Natural killer cell treated with Interleukin-12 subunit alpha and Interleukin-12 subunit beta and Interleukin-15 and Interleukin-18, amount 100 ng/mL, for 72 hours (primary cell): Measurements from ENCODE around the gene F8A3. TPM values are rescaled to one million over a fixed set of nuclear protein-coding genes. Genes with fewer than 3 reads are reported as not detected.
"Not testable (repeated sequence)": the region's sequence is repeated elsewhere in the genome, so short reads cannot be mapped to it uniquely, and the experiment has no call there.

ENCODE experiments used
- ATAC-seq, 2 donors: fragments of 150-1000 bp; cut with Tn5 transposase in 1 of 2; sonication (Bioruptor Pico), chemical (Tn5 transposase) in 1 of 2; 2 replicates each; pipeline ENCODE4 v1.10.0; 2021
- DNase-seq: peaks from one replicate; pipeline ENCODE4 v3.0.0; 2022; ENCODE audit warnings: low spot score
- H3K27ac Mint-ChIP-seq, 2 donors: 1 replicate in 1 of 2; 2 replicates in 1 of 2; pipeline ENCODE4 v1.8.0; 2022; ENCODE audit warnings: mixed read lengths in 2 of 2, mild to moderate bottlenecking in 1 of 2, moderate library complexity in 1 of 2
- H3K27me3 Mint-ChIP-seq, 2 donors: 1 replicate in 1 of 2; 2 replicates in 1 of 2; pipeline ENCODE4 v1.8.0; 2022; ENCODE audit warnings: mixed read lengths in 2 of 2
- H3K36me3 Mint-ChIP-seq: one replicate; pipeline ENCODE4 v1.8.0; 2022; ENCODE audit warnings: mixed read lengths
- H3K4me1 Mint-ChIP-seq, 2 donors: 1 replicate in 1 of 2; 2 replicates in 1 of 2; pipeline ENCODE4 v1.8.0; 2022; ENCODE audit warnings: low read depth in 2 of 2, mixed read lengths in 2 of 2, mild to moderate bottlenecking in 1 of 2
- H3K4me3 Mint-ChIP-seq: one replicate; pipeline ENCODE4 v1.8.0; 2022; ENCODE audit warnings: mixed read lengths
- H3K9me3 Mint-ChIP-seq: 2 replicates; pipeline ENCODE4 v1.8.0; 2022; ENCODE audit warnings: mixed read lengths
- total RNA-seq, 2 donors: library from RNA; stranded (reverse); gene quantifications; one replicate each; pipeline ENCODE4 v1.2.3, GENCODE V29; 2022

The F8A3 gene
- total RNA-seq: 10 to 100 TPM in 1 of 2 donors, 1 to 10 TPM in 1; 4.2 to 46.4 TPM

GRCh38 chrX:155458471-155458870 lies at the start of gene F8A3:
Gene F8A3 (minus strand): TSS chrX:155458620. CDS start chrX:155458600, 20 bp downstream.
- H3K9me3 Mint-ChIP-seq, H3K27ac Mint-ChIP-seq, H3K4me1 Mint-ChIP-seq, DNase-seq, H3K36me3 Mint-ChIP-seq, H3K27me3 Mint-ChIP-seq, H3K4me3 Mint-ChIP-seq: not testable (repeated sequence)
- peak; percentile 84 to 89 for ATAC-seq

- Mint-ChIP-seq H3K4me1 (no peaks in the 10 kb centered on the region), H3K27me3 (no peaks in the 10 kb centered on the region), H3K4me3 (no peak overlapping the region), H3K36me3 (peaks cover 14% of the 10 kb centered on the region), H3K27ac (no peak overlapping the region), H3K9me3 (no peaks in the 10 kb centered on the region)
- no peak for DNase-seq
- ATAC-seq: no peak
These were observed 46.9 kb upstream of the F8A3 start for GRCh38 chrX:155505296-155505695.

GRCh38 chrX:155495134-155495533 lies 36.7 kb upstream of the F8A3 start:
- H3K4me3 Mint-ChIP-seq, H3K4me1 Mint-ChIP-seq, ATAC-seq, H3K36me3 Mint-ChIP-seq, H3K27me3 Mint-ChIP-seq, H3K9me3 Mint-ChIP-seq, H3K27ac Mint-ChIP-seq, DNase-seq: not testable (repeated sequence)

- not testable (repeated sequence) for H3K27ac Mint-ChIP-seq, H3K36me3 Mint-ChIP-seq, DNase-seq, H3K4me1 Mint-ChIP-seq, H3K9me3 Mint-ChIP-seq, H3K27me3 Mint-ChIP-seq, H3K4me3 Mint-ChIP-seq, ATAC-seq
These were observed 33.0 kb upstream of the F8A3 start for GRCh38 chrX:155491421-155491820.

DNA sequence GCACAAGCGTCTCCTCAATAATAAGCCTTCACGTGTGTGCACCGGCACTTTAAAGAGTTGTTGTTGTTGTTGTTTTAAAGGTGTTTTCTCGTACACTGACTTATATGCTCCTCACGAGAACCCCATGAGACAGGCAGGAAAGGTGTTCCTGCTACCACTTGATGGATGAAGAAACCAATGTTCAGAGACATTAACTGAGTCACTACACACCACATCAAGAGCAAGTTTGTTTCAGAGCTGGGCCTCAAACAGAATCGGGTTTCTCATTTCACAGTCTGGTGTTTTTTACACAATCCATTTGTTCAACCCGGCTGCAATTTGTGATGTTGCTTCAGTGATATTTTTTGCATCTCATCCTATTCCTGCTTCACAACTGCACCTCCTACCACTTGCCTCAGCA lies 18.7 kb upstream of the F8A3 start:
- not testable (repeated sequence) for H3K4me3 Mint-ChIP-seq, H3K27ac Mint-ChIP-seq, DNase-seq, ATAC-seq, H3K27me3 Mint-ChIP-seq, H3K36me3 Mint-ChIP-seq, H3K4me1 Mint-ChIP-seq, H3K9me3 Mint-ChIP-seq

GRCh38 chrX:155466269-155466938 lies 8.0 kb upstream of the F8A3 start:
- ATAC-seq, H3K9me3 Mint-ChIP-seq, H3K36me3 Mint-ChIP-seq, H3K27me3 Mint-ChIP-seq, H3K4me1 Mint-ChIP-seq, H3K4me3 Mint-ChIP-seq, DNase-seq, H3K27ac Mint-ChIP-seq: not testable (repeated sequence)

DNA sequence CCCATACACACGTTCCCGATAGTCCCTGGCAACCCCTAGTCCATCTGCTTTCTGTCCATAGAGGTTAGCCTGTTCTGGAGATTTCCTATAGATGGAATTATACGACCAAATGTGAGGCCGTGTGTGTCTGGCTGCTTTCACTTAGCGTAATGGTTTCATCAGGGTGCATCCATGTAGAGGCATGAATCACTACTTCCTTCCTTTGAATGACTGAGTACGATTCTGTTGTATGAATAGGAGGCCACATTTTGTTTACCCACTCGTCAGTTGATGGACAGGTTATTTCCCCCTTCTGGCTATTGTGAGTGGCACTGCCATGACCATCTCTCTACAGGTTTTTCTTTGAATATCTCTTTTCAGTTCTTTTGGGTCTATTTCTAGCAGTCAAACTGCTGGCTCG lies 2.1 kb upstream of the F8A3 start:
- peak in 1 of 2 donors; percentile 66 for ATAC-seq
- not testable (repeated sequence) for H3K4me3 Mint-ChIP-seq, H3K4me1 Mint-ChIP-seq, H3K27me3 Mint-ChIP-seq, H3K27ac Mint-ChIP-seq, H3K36me3 Mint-ChIP-seq, H3K9me3 Mint-ChIP-seq, DNase-seq

GRCh38 chrX:155457761-155458447 lies 516 bp downstream of the F8A3 start:
- not testable (repeated sequence) for H3K9me3 Mint-ChIP-seq, H3K27me3 Mint-ChIP-seq, H3K4me1 Mint-ChIP-seq, DNase-seq, H3K36me3 Mint-ChIP-seq, H3K27ac Mint-ChIP-seq, H3K4me3 Mint-ChIP-seq
- ATAC-seq: peak; percentile 70 to 80

GRCh38 chrX:155441097-155441496 lies 17.3 kb downstream of the F8A3 start:
- ATAC-seq (no peak), DNase-seq (no peak)
- Mint-ChIP-seq H3K27ac (no peak overlapping the region), H3K36me3 (peaks cover 9% of the 10 kb centered on the region), H3K4me1 (peaks cover 3 to 4% of the 10 kb centered on the region in 2 donors), H3K27me3 (no peaks in the 10 kb centered on the region), H3K9me3 (no peaks in the 10 kb centered on the region), H3K4me3 (no peak overlapping the region)

GRCh38 chrX:155435744-155436112 lies 22.7 kb downstream of the F8A3 start:
- Mint-ChIP-seq H3K27ac (no peak overlapping the region), H3K4me1 (peaks cover 0 to 4% of the 10 kb centered on the region in 2 donors), H3K9me3 (peaks cover 3% of the 10 kb centered on the region), H3K36me3 (no peaks in the 10 kb centered on the region), H3K4me3 (no peak overlapping the region), H3K27me3 (no peaks in the 10 kb centered on the region)
- DNase-seq: no peak
- ATAC-seq: no peak

DNA sequence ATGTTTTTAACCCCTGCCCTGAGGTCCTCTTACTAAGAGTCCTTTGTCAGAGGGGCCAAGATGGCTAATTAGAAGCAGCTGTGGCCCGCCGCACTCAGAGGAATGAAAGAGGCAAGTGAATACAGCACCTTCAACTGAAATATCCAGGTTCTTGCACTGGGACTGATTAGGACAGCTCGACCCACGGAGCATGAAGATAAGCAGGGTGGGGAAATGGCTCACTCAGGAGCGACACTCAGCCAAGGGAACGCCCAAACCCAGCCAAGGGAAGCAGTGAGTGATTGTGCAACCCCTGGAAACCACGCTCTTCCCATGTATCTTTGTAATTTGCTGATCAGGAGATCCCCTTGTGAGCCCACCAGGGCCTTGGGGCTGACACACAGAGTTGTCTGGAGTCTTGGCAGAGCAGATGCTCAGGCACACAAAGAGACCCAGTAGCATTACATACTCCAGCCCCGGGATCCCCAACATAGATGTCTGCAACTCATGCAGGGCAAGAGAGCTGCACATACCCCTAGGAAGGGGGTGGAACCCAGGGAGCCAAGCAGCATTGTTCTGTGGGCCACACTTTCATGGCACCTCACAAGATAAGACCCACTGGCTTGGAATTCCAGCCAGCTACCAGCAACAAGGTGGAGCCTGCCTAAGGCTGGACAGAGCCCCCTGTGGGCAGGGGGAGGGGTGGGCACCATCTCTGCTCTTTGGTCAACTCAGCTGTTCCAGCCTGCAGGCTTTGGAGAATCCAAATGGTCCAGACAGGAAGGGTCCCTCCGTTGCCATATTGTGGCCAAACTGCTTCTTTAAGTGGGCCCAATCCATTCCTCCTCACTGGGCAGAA lies 23.3 kb downstream of the F8A3 start:
- ATAC-seq (no peak), DNase-seq (no peak)
- no peak overlapping the region for H3K27ac Mint-ChIP-seq
- no peak overlapping the region for H3K4me3 Mint-ChIP-seq
- H3K36me3 Mint-ChIP-seq: peaks cover 6% of the 10 kb centered on the region
- H3K4me1 Mint-ChIP-seq: peaks cover 0 to 4% of the 10 kb centered on the region in 2 donors
- no peaks in the 10 kb centered on the region for H3K27me3 Mint-ChIP-seq
- H3K9me3 Mint-ChIP-seq: peaks cover 8% of the 10 kb centered on the region

DNA sequence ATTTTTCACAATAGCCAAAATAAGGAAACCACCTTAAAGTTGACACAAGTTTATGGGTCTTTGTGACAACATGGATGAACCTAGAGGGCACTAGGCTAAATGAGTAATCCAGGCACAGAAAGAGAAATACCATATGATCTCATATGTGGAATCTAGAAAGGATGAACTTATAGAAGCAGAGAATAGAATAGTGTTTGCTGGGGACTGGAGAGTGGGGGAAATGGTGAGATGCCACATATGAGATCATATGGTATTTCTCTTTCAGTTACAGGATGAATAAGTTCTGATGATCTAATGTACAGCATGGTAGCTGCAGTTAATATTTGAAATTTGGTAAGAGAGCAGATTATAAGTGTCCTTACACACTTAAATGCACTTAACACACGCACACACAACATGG lies 40.7 kb downstream of the F8A3 start:
- ATAC-seq: no peak
- no peak overlapping the region for H3K4me3 Mint-ChIP-seq
- H3K27me3 Mint-ChIP-seq: no peaks in the 10 kb centered on the region
- no peak overlapping the region for H3K27ac Mint-ChIP-seq
- no peaks in the 10 kb centered on the region for H3K4me1 Mint-ChIP-seq
- no peaks in the 10 kb centered on the region for H3K9me3 Mint-ChIP-seq
- H3K36me3 Mint-ChIP-seq: no peaks in the 10 kb centered on the region
- DNase-seq: no peak
